GM19099 (cell line): ENCODE measurements around the gene VPS4A.
A peak's percentile ranks its signal among the peaks of the same experiment; 100 is the strongest.

Experiments
- POLR2A ChIP-seq: IDR thresholded peaks from 3 replicates; pipeline ENCODE4 v1.6.1; 2011; ENCODE audit warnings: low read depth; ENCODE audit not compliant: insufficient read length; ENCODE audit errors: extremely low read depth

VPS4A gene

DNA sequence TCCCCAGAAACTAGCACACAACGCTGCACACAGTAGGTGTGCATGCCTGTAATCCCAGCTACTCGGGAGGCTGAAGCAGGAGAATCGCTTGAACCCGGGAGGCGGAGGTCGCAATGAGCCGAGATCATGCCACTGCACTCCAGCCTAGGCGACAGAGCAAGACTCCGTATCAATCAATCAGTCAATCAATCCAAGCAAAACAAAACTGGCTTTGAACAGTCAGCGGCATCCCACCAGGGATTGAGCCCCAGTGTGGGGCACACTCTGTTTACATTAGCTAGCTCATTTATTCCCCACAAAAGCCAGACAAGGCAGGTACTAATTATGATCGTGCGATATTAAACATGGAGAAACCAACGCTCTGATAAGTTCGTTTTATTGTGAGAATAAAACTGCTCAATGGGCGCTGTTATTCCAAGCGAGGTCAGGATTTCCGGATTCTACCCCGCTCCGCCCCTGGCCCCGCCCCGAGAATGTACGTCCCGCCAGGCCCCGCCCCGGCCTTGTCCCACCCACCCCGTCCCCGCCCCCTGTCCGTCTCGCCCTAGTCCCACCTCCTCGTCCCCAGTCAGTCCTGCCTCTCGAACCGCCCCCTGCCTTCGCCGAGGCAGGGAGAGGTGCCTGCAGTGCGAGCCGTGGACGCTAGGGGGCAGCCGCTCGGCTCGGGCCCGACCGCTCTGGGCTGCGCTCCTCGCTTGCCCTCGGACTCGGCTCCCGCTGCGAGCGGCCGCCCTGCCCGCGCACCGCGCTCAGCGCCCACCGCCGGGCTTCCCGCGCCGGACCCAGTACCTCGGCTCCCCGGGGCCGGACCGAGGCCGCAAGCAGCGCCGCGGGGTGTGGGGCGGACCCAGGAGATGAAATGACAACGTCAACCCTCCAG is at the start of gene VPS4A:
Gene VPS4A, plus strand, starts transcription at position 698 of the 880 bp plus-strand sequence. Its CDS starts 162 bp downstream, at position 860.
- peak; percentile 88 for TF ChIP-seq POLR2A

DNA sequence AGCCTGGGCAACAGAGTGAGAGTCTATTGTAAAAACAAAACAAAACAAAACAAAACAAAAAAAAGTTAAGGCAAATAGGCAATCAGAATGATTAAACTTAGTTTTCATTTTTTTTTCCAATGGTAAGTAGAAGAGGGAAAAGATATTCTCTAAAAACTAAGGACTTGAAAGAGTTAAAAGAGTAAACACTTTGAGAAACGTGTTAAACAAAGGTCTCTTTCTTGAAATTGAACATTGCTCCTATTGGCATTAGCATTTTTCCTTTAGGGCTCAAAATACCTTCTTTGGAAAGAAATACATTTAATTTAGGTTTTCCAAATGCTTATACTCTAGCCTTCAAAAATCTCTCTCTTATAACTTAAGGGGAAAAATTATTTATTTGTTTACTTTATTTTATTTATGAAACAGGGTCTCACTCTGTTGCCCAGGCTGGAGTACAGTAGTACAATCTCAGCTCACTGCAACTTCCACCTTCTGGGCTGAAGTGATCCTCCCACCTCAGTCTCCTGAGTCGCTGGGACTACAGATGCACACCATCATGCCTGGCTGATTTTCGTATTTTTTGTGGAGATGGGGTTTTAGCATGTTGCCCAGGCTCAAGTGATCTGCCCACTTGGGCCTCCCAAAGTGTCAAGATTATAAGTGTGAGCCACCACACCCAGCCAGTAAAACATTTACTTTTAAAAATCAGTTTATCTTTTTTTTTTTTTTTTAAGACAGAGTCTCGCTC is 44.7 kb upstream of the VPS4A start:
- TF ChIP-seq POLR2A: no peak

- TF ChIP-seq POLR2A: no peak
These were observed 43.5 kb upstream of the VPS4A start for GRCh38 chr16:69267633-69268032.

DNA sequence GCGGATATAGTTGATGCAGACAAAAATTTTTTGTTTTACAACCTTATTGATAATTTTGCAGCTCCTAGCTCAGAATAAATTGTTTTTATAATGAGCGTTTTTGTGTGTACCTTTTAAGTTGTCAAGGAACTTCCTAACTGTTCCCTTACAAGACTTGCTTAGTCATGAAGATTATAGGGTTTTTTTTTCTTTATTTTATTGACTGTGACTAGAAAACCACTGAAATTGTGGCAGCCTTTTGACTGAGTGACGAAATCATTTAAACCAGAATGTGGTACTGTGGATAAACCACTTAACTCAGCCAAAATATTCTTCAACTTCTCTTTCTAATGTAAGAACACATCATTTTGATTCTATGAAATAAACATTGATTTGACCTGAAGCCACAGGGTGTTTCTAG is 40.8 kb upstream of the VPS4A start:
- no peak for TF ChIP-seq POLR2A

DNA sequence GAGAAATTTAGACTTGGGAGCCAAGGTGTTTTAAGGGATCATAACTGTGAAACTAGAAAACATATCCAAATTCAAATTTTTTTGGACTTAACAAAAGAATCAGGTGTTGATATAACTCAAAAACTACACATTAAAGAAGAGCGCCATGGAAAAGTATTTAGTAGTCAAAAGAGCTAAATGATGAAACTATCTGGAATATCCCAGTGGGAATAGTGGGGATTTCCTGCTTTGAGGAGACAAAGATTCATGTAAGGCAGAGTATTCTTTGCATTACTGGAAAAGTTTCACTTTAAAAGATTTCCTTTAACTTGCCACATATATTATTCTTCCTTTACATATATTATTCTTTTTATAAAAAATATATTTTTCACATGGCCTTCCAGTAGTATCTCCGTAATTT is 40.3 kb upstream of the VPS4A start:
- TF ChIP-seq POLR2A: no peak

- no peak for TF ChIP-seq POLR2A
These were observed 38.1 kb upstream of the VPS4A start for GRCh38 chr16:69273009-69273408.

DNA sequence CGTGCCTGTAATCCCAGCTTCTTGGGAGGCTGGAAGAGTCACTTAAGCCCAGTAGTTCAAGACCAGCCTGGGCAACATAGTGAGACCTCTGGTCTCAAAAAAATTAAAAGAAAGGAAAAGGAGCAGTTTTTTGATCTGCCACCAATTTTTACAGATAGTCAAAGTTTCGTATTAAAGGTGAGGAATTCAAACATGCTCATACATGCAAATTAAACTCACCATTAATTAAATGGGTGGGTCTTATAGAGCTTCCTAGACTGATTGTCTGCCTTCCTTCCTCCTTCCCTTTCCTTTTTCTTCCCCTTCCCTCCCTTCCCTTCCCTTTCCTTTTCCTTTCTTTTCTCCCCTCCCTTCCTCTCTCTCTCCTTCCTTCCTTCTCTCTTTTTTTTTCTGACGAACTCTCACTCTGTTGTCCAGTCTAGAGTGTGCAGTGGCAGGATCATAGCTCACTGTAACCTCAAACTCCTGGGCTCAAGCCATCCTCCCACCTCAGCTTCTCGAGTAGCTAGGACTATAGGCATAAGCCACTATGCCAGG is 36.4 kb upstream of the VPS4A start:
- TF ChIP-seq POLR2A: no peak

- TF ChIP-seq POLR2A: no peak
These were observed 34.7 kb upstream of the VPS4A start for GRCh38 chr16:69276148-69277115.

GRCh38 chr16:69277413-69277812 is 33.7 kb upstream of the VPS4A start:
- TF ChIP-seq POLR2A: no peak

DNA sequence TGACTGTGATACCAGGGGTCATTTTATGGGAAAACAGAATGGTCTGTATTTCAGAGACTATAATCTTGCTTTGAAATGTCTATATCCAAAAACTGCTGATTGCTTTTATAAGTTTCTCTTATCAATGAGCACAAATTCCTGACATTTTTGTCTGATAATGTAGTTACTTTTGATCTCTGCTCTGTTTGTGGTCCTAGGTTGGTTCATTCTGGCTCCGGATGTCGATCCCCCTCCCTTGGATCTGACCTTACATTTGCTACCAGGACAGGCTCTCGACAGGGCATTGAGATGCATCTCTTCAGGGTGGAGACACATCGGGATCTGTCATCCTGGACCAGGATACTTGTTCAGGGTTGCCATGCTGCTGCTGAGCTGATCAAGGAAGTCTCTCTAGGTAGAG is 27.3 kb upstream of the VPS4A start:
- TF ChIP-seq POLR2A: no peak

- no peak for TF ChIP-seq POLR2A
These were observed 25.9 kb upstream of the VPS4A start for GRCh38 chr16:69285240-69285639.

DNA sequence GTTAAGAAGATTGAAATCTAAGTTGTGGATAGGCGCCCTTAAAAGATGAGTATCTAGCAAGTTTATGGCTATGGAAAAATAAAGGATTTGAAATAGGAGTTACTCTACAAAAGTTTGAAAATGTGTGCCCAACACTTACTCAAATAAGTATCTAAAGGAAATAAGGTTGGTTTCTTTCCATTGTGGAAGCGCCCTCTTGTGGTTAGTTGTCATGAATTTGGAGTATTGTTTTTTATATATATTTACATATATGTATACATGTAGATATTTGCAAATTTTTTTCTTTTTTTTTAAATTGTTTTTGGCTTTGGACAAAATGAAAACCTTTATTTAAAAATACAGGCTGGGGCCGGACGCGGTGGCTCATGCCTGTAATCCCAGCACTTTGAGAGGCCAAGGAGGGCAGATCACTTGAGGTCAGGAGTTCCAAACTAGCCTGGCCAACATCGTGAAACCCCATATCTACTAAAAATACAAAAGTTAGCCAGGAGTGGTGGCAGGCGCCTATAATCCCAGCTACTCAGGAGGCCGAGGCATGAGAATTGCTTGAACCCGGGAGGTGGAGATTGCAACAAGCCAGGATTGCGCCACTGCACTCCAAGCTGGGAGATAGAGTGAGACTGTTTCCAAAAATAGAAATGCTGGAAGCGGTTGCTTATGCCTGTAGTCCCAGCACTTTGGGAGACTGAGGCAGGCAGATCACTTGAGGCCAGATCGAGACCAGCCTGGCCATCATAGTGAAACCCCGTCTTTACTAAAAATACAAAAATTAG is 24.0 kb upstream of the VPS4A start:
- TF ChIP-seq POLR2A: no peak

- TF ChIP-seq POLR2A: no peak
These were observed 17.7 kb upstream of the VPS4A start for GRCh38 chr16:69293401-69293800.

DNA sequence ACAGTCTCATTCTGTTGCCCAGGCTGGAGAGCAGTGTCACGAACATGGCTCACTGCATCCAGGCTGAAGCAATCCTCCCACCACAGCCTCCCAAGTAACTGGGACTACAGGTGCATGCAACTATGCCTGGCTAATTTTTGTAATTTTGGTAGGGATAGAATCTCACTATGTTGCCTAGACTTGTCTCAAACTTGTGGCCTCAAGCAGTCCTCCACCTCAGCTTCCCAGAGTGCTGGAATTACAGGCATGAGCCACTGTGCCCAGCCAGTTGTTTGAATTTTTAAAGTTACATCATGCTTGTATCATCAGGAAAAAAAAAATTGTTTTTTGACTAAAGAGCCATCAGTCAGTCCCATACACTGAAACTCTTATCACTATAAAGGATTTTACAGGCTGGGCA is 17.1 kb upstream of the VPS4A start:
- no peak for TF ChIP-seq POLR2A
